CD4-positive, alpha-beta T cell treated with Interleukin-12 subunit alpha and Interleukin-12 subunit beta, for 1 hour (primary cell): ENCODE measurements around the gene SEPTIN7.
"Not testable (repeated sequence)": the region's sequence is repeated elsewhere in the genome, so short reads cannot be mapped to it uniquely, and the experiment has no call there.

Source experiments
- DNase-seq: peaks from one replicate; pipeline ENCODE4 v3.0.0-alpha.2; 2020

SEPTIN7 gene

GRCh38 chr7:35800718-35801391 is at the start of gene SEPTIN7:
SEPTIN7 (plus strand) TSS chr7:35801057; CDS start chr7:35801210, 153 bp downstream.
- peak; percentile 99 for DNase-seq

- DNase-seq = no peak
These were observed 48.1 kb upstream of the SEPTIN7 start for GRCh38 chr7:35752742-35753141.

- DNase-seq = no peak
These were observed 46.9 kb upstream of the SEPTIN7 start for GRCh38 chr7:35753761-35754603.

GRCh38 chr7:35754741-35755140 is 46.1 kb upstream of the SEPTIN7 start:
- DNase-seq = no peak

GRCh38 chr7:35755711-35756110 is 45.1 kb upstream of the SEPTIN7 start:
- no peak for DNase-seq

- DNase-seq = not testable (repeated sequence)
These were observed 44.4 kb upstream of the SEPTIN7 start for GRCh38 chr7:35756453-35756852.

GRCh38 chr7:35757574-35757973 is 43.3 kb upstream of the SEPTIN7 start:
- no peak for DNase-seq

- DNase-seq = peak; percentile 16
These were observed 42.4 kb upstream of the SEPTIN7 start for GRCh38 chr7:35758421-35758820.

GRCh38 chr7:35760143-35760745 is 40.6 kb upstream of the SEPTIN7 start:
- DNase-seq = no peak

- DNase-seq = no peak
These were observed 38.8 kb upstream of the SEPTIN7 start for GRCh38 chr7:35761871-35762677.

- no peak for DNase-seq
These were observed 38.1 kb upstream of the SEPTIN7 start for GRCh38 chr7:35762781-35763180.

GRCh38 chr7:35768346-35768745 is 32.5 kb upstream of the SEPTIN7 start:
- no peak for DNase-seq

- no peak for DNase-seq
These were observed 29.1 kb upstream of the SEPTIN7 start for GRCh38 chr7:35771776-35772175.

GRCh38 chr7:35773994-35774393 is 26.9 kb upstream of the SEPTIN7 start:
- DNase-seq = no peak

- no peak for DNase-seq
These were observed 24.2 kb upstream of the SEPTIN7 start for GRCh38 chr7:35776686-35777085.

- DNase-seq = no peak
These were observed 23.7 kb upstream of the SEPTIN7 start for GRCh38 chr7:35777121-35777520.

GRCh38 chr7:35780070-35780469 is 20.8 kb upstream of the SEPTIN7 start:
- no peak for DNase-seq

GRCh38 chr7:35781200-35781701 is 19.6 kb upstream of the SEPTIN7 start:
- no peak for DNase-seq

GRCh38 chr7:35781767-35782515 is 18.9 kb upstream of the SEPTIN7 start:
- no peak for DNase-seq

GRCh38 chr7:35784332-35784731 is 16.5 kb upstream of the SEPTIN7 start:
- DNase-seq = no peak

- DNase-seq = no peak
These were observed 15.6 kb upstream of the SEPTIN7 start for GRCh38 chr7:35785250-35785649.

GRCh38 chr7:35787925-35788324 is 12.9 kb upstream of the SEPTIN7 start:
- no peak for DNase-seq
